GM19023 (cell line): ENCODE results near the gene MYO7A.

ENCODE experiments used
- ATAC-seq: cut with Tn5 transposase; IDR thresholded peaks from one replicate; pipeline ENCODE4 v1.9.1; 2021; ENCODE audit warnings: mild to moderate bottlenecking, moderate library complexity; ENCODE audit not compliant: unreplicated experiment

Gene MYO7A

DNA sequence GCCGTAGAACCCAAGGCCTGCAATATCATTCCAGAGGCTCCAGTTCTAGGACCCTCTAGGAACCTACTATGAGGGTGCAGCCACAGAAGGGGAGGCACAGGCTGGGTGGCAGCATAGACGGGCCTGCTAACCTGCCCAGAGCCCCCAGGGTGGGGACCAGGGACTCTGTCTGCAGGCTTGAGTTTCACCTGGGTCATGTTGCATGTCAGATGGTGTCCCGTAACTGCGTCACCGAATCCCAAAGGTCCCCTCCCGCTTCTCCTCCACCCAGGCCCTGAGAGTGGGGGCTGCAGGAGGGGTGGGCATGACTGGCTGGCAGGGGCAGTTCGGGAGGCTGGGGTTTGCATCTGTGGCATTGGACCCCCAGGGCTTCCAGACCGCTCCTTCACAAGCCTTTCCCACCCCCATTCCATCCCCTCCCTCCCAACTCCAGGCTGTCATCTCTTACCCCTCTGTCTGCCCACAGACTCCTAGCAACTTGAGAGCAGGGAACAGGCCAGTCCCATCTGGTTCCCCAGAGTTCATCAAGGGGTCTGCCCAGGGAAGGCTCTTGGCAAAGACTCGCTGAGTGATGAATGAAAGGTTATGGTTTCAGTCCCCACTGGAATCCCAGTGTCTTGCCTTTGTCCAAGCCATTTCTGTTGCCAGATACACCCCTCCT lies 16.3 kb downstream of the MYO7A start:
- ATAC-seq, result no peak

DNA sequence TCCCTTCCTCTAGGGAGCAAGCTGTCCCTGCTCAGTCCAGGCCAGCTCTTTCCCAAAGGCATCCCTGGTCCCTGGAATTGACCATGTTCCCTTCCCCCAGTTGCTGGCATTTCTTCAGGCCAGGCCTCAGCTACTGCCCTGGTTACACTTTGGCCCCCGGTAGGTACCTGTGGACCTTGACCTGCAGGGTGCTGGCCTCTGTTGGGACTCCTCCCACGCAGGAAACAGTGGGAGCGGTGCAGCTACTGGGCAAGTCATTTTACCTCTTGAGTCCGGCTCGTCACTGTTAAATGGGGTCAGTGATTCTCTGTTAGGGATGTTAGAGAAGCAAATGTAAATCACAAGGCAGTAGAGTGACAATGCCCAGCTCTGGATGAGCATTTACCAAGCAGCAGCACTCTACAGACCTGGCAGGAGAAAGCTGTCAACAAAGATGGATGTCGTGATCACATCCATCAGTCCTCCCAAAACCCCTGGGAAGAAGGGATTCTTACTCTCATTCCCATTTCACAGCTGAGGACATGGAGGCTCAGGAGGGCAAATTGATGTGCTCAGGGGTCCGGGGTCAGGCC lies 16.9 kb downstream of the MYO7A start:
- no peak for ATAC-seq

DNA sequence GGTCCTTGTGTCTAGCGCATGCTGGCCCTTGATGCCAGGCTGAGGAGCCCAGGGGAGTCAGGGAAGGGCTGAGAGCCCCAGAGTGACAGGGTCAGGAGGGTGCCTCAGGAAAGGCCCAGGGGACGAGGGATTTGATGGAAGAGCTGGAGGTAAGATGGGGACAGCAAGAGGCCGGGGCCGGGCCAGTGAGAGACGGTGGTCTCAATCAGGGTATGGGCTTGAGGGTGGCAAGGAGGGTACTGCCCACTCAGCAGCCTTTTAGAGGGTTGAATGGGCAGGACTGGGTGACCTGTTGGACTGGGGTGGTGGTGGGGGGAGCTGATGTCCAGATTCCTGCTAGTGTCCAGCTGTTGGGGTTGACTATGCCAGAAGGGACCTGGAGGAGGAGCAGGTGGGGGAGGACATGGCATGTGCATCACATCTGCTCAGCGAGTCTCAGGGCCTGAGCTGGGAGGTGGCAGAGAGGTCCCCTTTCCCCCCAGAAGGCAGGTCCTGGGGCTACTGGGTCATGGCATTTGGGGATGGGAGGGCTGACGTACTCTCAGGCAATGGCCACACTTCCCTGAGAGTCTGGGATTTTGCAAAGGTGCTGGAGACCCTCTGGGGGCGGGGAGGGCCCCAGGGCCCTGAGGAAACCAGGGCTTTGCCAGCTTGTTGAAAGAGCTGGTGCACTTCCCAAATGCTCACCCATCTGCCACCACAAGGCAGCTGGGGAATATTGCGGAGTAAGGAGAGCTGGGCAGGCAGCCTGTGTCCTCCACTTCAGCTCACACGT lies 18.4 kb downstream of the MYO7A start:
- no peak for ATAC-seq

- ATAC-seq, result no peak
These were observed 18.9 kb downstream of the MYO7A start for GRCh38 chr11:77147036-77147315.

GRCh38 chr11:77147668-77148321 lies 19.7 kb downstream of the MYO7A start:
- no peak for ATAC-seq

GRCh38 chr11:77148963-77149715 lies 21.1 kb downstream of the MYO7A start:
- no peak for ATAC-seq

DNA sequence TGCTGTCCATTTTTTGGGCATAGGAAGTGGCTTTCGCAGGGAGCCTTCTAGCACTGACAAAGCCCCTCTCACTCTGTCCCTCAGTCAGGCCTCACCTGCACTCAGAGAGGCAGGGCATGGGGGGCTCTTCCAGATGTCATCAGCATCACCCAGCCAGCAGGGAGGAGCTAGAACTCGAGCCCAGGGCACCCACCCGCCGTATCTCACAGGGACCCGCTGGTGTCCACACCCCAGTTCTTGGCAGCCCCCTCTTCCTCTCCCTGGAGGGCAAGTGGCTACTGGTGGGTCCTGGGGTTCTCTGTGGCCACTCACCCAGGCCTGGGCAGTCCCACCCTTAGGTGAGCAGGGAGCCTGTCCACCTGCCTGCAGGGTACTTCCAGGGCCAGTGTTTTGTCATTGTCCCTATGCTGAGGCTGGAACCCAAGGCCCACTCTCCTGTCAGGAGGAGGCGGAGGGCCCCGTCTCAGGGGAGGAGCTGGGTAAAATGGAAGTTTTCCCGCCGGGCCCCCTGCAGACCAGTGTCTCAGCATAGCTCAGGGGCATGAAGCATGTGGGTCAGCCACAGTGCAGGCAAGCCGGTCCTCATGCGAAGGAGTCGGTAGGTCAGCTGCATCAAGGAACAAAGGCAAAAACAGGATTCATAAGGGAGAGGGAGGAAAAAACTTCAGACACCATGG lies 21.8 kb downstream of the MYO7A start:
- ATAC-seq, result no peak

DNA sequence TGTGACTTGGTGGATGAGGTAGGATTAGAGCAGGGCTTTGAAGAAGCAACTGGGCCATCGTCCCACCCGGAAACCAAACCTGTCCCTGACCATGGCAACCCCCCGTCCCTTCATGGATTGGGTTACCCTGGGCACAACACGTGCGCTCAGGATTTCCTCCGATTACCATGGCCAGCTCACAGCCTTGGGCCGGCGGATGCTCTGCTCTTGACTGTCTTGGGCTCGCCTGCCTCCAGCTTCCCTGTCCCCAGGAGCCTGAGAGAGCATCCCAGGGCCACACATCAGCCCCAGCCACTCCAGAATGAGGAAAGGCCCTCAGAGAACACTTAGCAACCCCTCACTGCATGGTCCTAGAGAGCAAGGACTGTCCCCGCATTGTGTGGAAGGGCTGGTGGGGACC lies 22.8 kb downstream of the MYO7A start:
- no peak for ATAC-seq

DNA sequence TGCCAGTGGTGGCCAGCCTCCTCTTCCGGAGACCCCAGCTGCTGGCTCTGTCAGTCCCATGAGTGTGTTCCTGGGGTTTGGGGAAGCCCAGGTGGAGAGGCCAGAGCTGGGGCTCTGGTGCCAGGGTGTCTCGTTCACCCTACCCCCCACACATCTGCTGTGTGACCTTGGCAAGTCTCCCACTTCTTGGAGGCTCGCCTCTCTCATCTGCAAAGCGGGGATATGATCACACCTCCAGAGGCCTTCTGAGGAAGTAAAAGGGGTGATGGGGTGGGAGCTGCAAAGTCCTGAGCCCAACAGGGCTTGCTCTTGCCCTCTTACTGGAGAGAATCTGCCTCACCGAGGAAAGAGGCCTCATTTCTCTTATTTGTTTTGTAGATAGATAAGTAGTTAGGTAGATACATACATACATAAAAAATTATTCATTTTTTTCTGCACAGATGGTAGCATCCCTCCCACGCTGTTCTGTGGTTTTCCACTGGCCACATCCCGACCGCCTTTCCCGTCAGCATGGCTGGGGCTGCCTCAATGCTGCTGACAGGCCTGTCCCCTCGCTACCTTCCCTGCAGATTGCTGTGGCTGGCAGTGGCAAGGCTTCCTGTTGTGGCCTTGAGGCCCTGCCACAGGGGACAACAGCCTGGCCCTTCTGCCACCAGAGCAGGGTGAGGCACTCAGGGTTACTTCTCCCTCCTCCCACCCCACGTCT lies 23.9 kb downstream of the MYO7A start:
- no peak for ATAC-seq

- ATAC-seq, result no peak
These were observed 24.8 kb downstream of the MYO7A start for GRCh38 chr11:77152846-77153245.

- no peak for ATAC-seq
These were observed 25.5 kb downstream of the MYO7A start for GRCh38 chr11:77153276-77154185.

GRCh38 chr11:77154381-77155081 lies 26.5 kb downstream of the MYO7A start:
- ATAC-seq, result no peak

GRCh38 chr11:77155082-77155475 lies 27.0 kb downstream of the MYO7A start:
- ATAC-seq, result no peak

- no peak for ATAC-seq
These were observed 27.6 kb downstream of the MYO7A start for GRCh38 chr11:77155556-77156130.

DNA sequence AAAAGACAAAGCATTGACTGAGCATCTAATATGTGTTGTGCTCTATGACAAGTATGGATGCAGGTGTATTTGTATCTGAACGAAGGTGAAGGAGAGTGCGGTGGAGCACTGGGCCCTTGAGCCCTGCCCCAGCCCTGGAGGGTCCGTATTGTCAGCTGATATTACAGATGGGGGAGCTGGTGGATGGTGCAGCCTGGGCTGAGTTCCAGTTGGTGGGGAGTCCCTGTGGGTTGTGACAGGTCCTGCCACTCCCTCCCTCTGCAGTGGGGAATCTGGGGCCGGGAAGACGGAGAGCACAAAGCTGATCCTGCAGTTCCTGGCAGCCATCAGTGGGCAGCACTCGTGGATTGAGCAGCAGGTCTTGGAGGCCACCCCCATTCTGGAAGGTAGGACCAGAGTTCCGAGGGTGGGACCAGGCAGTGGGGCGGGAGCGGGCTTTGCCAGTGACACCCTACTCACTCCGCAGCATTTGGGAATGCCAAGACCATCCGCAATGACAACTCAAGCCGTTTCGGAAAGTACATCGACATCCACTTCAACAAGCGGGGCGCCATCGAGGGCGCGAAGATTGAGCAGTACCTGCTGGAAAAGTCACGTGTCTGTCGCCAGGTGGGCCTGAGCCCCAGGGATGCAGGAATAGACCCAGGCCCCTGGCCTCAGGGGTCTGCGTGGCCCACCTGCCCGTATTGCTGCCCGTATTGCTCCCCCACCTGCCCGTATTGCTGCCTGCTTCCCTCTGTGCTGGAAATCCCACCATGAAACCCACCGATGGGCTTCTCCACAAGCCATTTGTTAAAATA lies 28.6 kb downstream of the MYO7A start:
- ATAC-seq, result no peak

DNA sequence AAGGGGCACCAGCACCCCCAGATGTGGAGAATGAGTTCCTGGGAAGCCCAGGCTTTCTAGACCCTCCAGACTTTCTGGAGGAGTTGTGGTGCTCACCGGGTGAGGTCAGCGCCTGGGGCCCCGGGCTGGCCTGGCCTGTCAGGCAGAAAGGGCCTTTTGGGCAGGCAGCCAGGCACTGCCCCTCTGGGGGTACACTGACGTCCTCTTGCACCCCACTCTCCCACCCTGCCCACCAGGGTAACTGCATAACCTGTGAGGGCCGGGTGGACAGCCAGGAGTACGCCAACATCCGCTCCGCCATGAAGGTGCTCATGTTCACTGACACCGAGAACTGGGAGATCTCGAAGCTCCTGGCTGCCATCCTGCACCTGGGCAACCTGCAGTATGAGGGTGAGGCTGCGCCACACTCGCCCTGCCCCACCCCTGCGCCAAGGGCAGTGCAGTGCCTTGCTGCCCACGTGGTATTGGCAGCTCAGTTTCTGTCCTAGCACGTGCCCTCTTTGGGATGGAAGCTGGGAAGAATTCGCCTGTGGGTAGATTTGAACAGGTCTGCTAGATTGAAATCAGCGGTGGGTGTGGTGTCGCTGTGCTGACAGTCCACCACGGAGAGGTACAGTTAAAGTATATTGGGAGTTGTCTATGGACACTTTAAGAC lies 30.1 kb downstream of the MYO7A start:
- no peak for ATAC-seq
